ENCODE results near the gene RCOR1. TPM values are rescaled to one million over a fixed set of nuclear protein-coding genes. Genes with fewer than 3 reads are reported as not detected.
"Not testable (repeated sequence)": the region's sequence is repeated elsewhere in the genome, so short reads cannot be mapped to it uniquely, and the experiment has no call there.

The RCOR1 gene
- polyA plus RNA-seq, 1 donor from 2014 or later = 10.4 TPM

DNA sequence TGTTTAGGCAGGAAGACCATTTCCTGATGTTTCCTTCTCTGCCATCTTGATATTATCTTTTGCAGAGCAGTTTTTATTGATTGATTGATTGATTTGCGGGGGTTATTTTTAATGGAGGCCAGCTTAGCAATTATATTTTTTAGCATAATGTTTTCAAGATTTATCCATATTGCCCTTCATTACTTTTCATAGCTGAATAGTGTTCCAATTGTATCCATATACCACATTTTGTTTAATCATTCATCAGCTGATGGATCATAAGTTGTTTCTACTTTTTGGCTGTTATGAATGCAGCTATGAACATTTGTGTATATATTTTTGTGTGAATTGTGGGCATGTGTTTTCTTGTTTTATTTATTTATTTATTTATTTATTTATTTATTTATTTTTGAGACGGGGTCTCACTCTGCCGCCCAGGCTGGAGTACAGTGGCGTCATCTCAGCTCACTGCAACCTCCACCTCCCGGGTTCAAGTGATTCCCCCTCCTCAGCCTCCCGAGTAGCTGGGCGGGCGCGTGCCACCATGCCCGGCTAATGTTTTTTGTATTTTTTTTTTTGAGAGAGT, 20.9 kb upstream of the RCOR1 start:
- Histone ChIP-seq H3K27ac (ENCODE audit: low read length) (no peak overlapping the region), H3K4me3 (ENCODE audit: low read length) (no peak overlapping the region), H3K9me3 (ENCODE audit: low read length) (no peaks in the 10 kb centered on the region), H3K9ac (ENCODE audit: low read length) (no peak overlapping the region), H4K20me1 (ENCODE audit: insufficient read depth) (no peaks in the 10 kb centered on the region), H3K36me3 (ENCODE audit: insufficient read depth, low read length) (no peaks in the 10 kb centered on the region), H3K79me2 (replicated peaks; ENCODE audit: insufficient read depth, low read length) (no peaks in the 10 kb centered on the region), H3K4me2 (ENCODE audit: low read length) (no peak overlapping the region), H3K27me3 (ENCODE audit: insufficient read depth, low read depth, low read length) (no peaks in the 10 kb centered on the region), H2AFZ (ENCODE audit: low read depth, low read length) (no peak overlapping the region), H3F3A (ENCODE audit: insufficient read depth, low read length, poor library complexity, severe bottlenecking) (no peaks in the 10 kb centered on the region), H3K9me2 (ENCODE audit: insufficient read depth, low read length) (no peaks in the 10 kb centered on the region)
- no peak for TF ChIP-seq EP300 (conservative IDR thresholded peaks at IDR 0.05; ENCODE audit: poor library complexity, severe bottlenecking)
- TF ChIP-seq MXI1 (conservative IDR thresholded peaks at IDR 0.05; ENCODE audit: poor library complexity, severe bottlenecking) = no peak

DNA sequence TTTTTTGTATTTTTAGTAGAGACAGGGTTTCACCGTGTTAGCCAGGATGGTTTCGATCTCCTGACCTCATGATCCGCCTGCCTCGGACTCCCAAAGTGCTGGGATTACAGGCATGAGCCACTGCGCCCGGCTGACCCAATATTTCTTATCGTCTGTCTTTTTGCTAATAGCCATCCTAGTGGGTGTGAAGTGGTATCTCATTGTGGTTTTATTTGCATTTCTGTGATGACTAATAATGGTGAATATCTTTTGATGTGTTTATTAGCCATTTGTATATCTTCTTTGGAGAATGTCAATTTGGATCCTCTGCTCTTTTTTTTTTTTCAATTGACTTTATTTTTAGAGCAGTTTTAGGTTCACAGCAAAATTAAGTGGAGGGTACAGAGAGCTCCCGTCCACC, 19.3 kb upstream of the RCOR1 start:
- not testable (repeated sequence) for H3K9ac ChIP-seq (ENCODE audit: low read length); H3K27me3 ChIP-seq (ENCODE audit: insufficient read depth, low read depth, low read length); H3K9me2 ChIP-seq (ENCODE audit: insufficient read depth, low read length); H3K4me3 ChIP-seq (ENCODE audit: low read length); H2AFZ ChIP-seq (ENCODE audit: low read depth, low read length); H3K27ac ChIP-seq (ENCODE audit: low read length); H3F3A ChIP-seq (ENCODE audit: insufficient read depth, low read length, poor library complexity, severe bottlenecking); H3K36me3 ChIP-seq (ENCODE audit: insufficient read depth, low read length); H3K4me2 ChIP-seq (ENCODE audit: low read length); H3K9me3 ChIP-seq (ENCODE audit: low read length); H3K79me2 ChIP-seq (replicated peaks; ENCODE audit: insufficient read depth, low read length); H4K20me1 ChIP-seq (ENCODE audit: insufficient read depth)

DNA sequence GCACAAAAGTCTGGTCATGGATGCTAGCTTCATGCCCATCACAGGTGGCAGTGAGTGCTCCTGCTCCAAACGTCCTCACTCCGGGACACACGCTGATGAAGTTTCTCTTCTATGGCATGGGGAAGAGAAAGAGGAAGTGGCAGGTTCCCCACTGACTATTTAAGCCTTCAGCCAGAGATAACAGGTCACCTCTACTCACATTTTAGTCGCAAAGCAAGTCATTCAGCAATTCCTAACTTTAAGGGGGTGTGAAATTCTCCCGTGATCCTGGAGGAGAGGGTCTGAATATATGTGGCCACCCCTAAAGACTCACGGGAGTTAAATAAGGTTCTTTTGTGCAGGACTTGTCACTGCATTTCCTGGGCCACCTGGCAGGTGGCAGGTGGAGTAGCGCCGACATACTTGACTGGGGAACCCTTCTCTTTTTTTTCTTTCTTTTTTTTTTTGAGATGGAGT, 18.8 kb upstream of the RCOR1 start:
- H3K36me3 ChIP-seq (ENCODE audit: insufficient read depth, low read length) = no peaks in the 10 kb centered on the region
- H3K9me3 ChIP-seq (ENCODE audit: low read length) = no peaks in the 10 kb centered on the region
- H3K9me2 ChIP-seq (ENCODE audit: insufficient read depth, low read length) = no peaks in the 10 kb centered on the region
- H3K4me3 ChIP-seq (ENCODE audit: low read length) = no peak overlapping the region
- H3K9ac ChIP-seq (ENCODE audit: low read length) = no peak overlapping the region
- no peak for TF ChIP-seq EZH2 (IDR thresholded peaks at IDR 0.05; ENCODE audit: borderline replicate concordance, insufficient read depth, low read length, poor library complexity, severe bottlenecking)
- no peak for TF ChIP-seq TAF1 (IDR thresholded peaks at IDR 0.05; ENCODE audit: low read depth)
- TF ChIP-seq MXI1 (conservative IDR thresholded peaks at IDR 0.05; ENCODE audit: poor library complexity, severe bottlenecking) = no peak
- TF ChIP-seq EP300 (conservative IDR thresholded peaks at IDR 0.05; ENCODE audit: poor library complexity, severe bottlenecking) = no peak
- TF ChIP-seq RAD21 (conservative IDR thresholded peaks at IDR 0.05) = no peak
- TF ChIP-seq, protein P1, sequence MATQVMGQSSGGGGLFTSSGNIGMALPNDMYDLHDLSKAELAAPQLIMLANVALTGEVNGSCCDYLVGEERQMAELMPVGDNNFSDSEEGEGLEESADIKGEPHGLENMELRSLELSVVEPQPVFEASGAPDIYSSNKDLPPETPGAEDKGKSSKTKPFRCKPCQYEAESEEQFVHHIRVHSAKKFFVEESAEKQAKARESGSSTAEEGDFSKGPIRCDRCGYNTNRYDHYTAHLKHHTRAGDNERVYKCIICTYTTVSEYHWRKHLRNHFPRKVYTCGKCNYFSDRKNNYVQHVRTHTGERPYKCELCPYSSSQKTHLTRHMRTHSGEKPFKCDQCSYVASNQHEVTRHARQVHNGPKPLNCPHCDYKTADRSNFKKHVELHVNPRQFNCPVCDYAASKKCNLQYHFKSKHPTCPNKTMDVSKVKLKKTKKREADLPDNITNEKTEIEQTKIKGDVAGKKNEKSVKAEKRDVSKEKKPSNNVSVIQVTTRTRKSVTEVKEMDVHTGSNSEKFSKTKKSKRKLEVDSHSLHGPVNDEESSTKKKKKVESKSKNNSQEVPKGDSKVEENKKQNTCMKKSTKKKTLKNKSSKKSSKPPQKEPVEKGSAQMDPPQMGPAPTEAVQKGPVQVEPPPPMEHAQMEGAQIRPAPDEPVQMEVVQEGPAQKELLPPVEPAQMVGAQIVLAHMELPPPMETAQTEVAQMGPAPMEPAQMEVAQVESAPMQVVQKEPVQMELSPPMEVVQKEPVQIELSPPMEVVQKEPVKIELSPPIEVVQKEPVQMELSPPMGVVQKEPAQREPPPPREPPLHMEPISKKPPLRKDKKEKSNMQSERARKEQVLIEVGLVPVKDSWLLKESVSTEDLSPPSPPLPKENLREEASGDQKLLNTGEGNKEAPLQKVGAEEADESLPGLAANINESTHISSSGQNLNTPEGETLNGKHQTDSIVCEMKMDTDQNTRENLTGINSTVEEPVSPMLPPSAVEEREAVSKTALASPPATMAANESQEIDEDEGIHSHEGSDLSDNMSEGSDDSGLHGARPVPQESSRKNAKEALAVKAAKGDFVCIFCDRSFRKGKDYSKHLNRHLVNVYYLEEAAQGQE (IDR thresholded peaks at IDR 0.05; ENCODE audit: borderline replicate concordance) = no peak
- TF ChIP-seq SMC3 (conservative IDR thresholded peaks at IDR 0.05; ENCODE audit: poor library complexity) = no peak
- TF ChIP-seq, protein P2, sequence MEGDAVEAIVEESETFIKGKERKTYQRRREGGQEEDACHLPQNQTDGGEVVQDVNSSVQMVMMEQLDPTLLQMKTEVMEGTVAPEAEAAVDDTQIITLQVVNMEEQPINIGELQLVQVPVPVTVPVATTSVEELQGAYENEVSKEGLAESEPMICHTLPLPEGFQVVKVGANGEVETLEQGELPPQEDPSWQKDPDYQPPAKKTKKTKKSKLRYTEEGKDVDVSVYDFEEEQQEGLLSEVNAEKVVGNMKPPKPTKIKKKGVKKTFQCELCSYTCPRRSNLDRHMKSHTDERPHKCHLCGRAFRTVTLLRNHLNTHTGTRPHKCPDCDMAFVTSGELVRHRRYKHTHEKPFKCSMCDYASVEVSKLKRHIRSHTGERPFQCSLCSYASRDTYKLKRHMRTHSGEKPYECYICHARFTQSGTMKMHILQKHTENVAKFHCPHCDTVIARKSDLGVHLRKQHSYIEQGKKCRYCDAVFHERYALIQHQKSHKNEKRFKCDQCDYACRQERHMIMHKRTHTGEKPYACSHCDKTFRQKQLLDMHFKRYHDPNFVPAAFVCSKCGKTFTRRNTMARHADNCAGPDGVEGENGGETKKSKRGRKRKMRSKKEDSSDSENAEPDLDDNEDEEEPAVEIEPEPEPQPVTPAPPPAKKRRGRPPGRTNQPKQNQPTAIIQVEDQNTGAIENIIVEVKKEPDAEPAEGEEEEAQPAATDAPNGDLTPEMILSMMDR (IDR thresholded peaks at IDR 0.05; ENCODE audit: poor library complexity, severe bottlenecking) = no peak
- TF ChIP-seq POLR2AphosphoS5 (IDR thresholded peaks at IDR 0.05) = no peak
- no peaks in the 10 kb centered on the region for H3F3A ChIP-seq (ENCODE audit: insufficient read depth, low read length, poor library complexity, severe bottlenecking)
- H4K20me1 ChIP-seq (ENCODE audit: insufficient read depth) = no peaks in the 10 kb centered on the region
- H2AFZ ChIP-seq (ENCODE audit: low read depth, low read length) = no peak overlapping the region
- H3K79me2 ChIP-seq (replicated peaks; ENCODE audit: insufficient read depth, low read length) = no peaks in the 10 kb centered on the region
- H3K27me3 ChIP-seq (ENCODE audit: insufficient read depth, low read depth, low read length) = no peaks in the 10 kb centered on the region
- no peak overlapping the region for H3K4me2 ChIP-seq (ENCODE audit: low read length)
- no peak overlapping the region for H3K27ac ChIP-seq (ENCODE audit: low read length)

Measured in neural cell (in vitro differentiated cells).